ENCODE data around the gene IQCH.
"Not testable (repeated sequence)": the region's sequence is repeated elsewhere in the genome, so short reads cannot be mapped to it uniquely, and the experiment has no call there.

IQCH gene

DNA sequence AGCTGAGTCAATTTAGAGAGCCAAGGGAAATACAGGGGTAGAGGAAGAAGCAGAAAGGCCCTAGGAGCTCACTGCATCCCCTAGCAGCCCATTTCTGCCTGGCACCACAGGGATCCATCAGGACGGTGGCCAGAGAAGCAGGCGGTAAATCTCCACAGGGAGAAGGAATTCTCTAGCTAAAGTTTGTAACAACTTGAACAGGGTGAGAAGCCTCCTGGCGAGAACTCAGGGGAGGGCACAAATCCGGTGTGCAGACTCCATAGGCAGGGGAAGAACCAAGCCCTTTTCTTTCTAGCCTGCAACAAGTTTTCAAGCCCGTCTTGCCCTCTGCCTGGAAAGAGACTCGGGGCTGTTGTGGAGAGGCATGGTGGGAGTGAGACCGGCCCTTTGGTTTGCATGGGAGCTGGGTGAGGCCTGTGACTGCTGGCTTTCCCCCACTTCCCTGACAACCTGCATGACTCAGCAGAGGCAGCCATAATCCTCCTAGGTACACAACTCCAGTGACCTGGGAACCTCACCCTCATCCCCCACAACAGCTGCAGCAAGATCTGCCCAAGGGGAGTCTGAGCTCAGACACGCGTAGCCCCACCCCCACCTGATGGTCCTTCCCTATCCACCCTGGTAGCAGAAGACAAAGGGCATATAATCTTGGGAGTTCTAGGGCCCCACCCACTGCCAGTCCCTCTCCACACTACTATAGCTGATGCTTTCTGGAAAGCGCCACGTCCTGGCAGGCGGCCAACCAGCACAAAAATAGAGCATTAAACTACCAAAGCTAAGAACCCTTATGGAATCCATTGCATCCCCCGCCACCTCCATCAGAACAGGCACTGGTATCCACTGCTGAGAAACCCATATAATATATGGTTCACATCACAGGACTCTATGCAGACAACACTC is 182.0 kb downstream of the IQCH start:
- H3K4me3 ChIP-seq (ENCODE audit: low read depth, low read length); H3K27ac ChIP-seq (ENCODE audit: low read depth, low read length); H3K4me1 ChIP-seq (ENCODE audit: control insufficient read depth, insufficient read depth, low read length, unreplicated experiment); H3K27me3 ChIP-seq (ENCODE audit: insufficient read depth, low read length); H3K36me3 ChIP-seq (ENCODE audit: insufficient read depth, low read length); H3K79me2 ChIP-seq (ENCODE audit: control insufficient read depth, insufficient read depth, low read length, unreplicated experiment); H2AFZ ChIP-seq (ENCODE audit: low read length, unreplicated experiment): not testable (repeated sequence)

- no peaks in the 10 kb centered on the region for H3K79me2 ChIP-seq (ENCODE audit: control insufficient read depth, insufficient read depth, low read length, unreplicated experiment)
- H3K36me3 ChIP-seq (ENCODE audit: insufficient read depth, low read length), result no peaks in the 10 kb centered on the region
- no peaks in the 10 kb centered on the region for H3K27me3 ChIP-seq (ENCODE audit: insufficient read depth, low read length)
- no peak overlapping the region for H3K27ac ChIP-seq (ENCODE audit: low read depth, low read length)
- H3K4me1 ChIP-seq (ENCODE audit: control insufficient read depth, insufficient read depth, low read length, unreplicated experiment), result no peaks in the 10 kb centered on the region
- no peak overlapping the region for H2AFZ ChIP-seq (ENCODE audit: low read length, unreplicated experiment)
- no peak overlapping the region for H3K4me3 ChIP-seq (ENCODE audit: low read depth, low read length)
Observed at GRCh38 chr15:67444100-67444499, 189.5 kb downstream of the IQCH start.

- no peaks in the 10 kb centered on the region for H3K36me3 ChIP-seq (ENCODE audit: insufficient read depth, low read length)
- no peak overlapping the region for H3K4me3 ChIP-seq (ENCODE audit: low read depth, low read length)
- no peaks in the 10 kb centered on the region for H3K4me1 ChIP-seq (ENCODE audit: control insufficient read depth, insufficient read depth, low read length, unreplicated experiment)
- H3K27me3 ChIP-seq (ENCODE audit: insufficient read depth, low read length), result no peaks in the 10 kb centered on the region
- H2AFZ ChIP-seq (ENCODE audit: low read length, unreplicated experiment), result no peak overlapping the region
- no peak overlapping the region for H3K27ac ChIP-seq (ENCODE audit: low read depth, low read length)
- H3K79me2 ChIP-seq (ENCODE audit: control insufficient read depth, insufficient read depth, low read length, unreplicated experiment), result no peaks in the 10 kb centered on the region
Observed at GRCh38 chr15:67446449-67446848, 191.9 kb downstream of the IQCH start.

- H3K27me3 ChIP-seq (ENCODE audit: insufficient read depth, low read length); H3K4me1 ChIP-seq (ENCODE audit: control insufficient read depth, insufficient read depth, low read length, unreplicated experiment); H3K4me3 ChIP-seq (ENCODE audit: low read depth, low read length); H3K27ac ChIP-seq (ENCODE audit: low read depth, low read length); H3K36me3 ChIP-seq (ENCODE audit: insufficient read depth, low read length); H2AFZ ChIP-seq (ENCODE audit: low read length, unreplicated experiment); H3K79me2 ChIP-seq (ENCODE audit: control insufficient read depth, insufficient read depth, low read length, unreplicated experiment): not testable (repeated sequence)
Observed at GRCh38 chr15:67448372-67448771, 193.8 kb downstream of the IQCH start.

GRCh38 chr15:67453703-67454102 is 199.1 kb downstream of the IQCH start:
- H3K27ac ChIP-seq (ENCODE audit: low read depth, low read length); H3K4me1 ChIP-seq (ENCODE audit: control insufficient read depth, insufficient read depth, low read length, unreplicated experiment); H3K27me3 ChIP-seq (ENCODE audit: insufficient read depth, low read length); H3K79me2 ChIP-seq (ENCODE audit: control insufficient read depth, insufficient read depth, low read length, unreplicated experiment); H3K4me3 ChIP-seq (ENCODE audit: low read depth, low read length); H2AFZ ChIP-seq (ENCODE audit: low read length, unreplicated experiment); H3K36me3 ChIP-seq (ENCODE audit: insufficient read depth, low read length): not testable (repeated sequence)

GRCh38 chr15:67456677-67457529 is 202.3 kb downstream of the IQCH start:
- Histone ChIP-seq H3K36me3 (ENCODE audit: insufficient read depth, low read length) (no peaks in the 10 kb centered on the region), H3K27ac (ENCODE audit: low read depth, low read length) (no peak overlapping the region), H3K79me2 (ENCODE audit: control insufficient read depth, insufficient read depth, low read length, unreplicated experiment) (no peaks in the 10 kb centered on the region), H3K27me3 (ENCODE audit: insufficient read depth, low read length) (no peaks in the 10 kb centered on the region), H3K4me3 (ENCODE audit: low read depth, low read length) (no peak overlapping the region), H3K4me1 (ENCODE audit: control insufficient read depth, insufficient read depth, low read length, unreplicated experiment) (no peaks in the 10 kb centered on the region), H2AFZ (ENCODE audit: low read length, unreplicated experiment) (no peak overlapping the region)

- Histone ChIP-seq H3K4me1 (ENCODE audit: control insufficient read depth, insufficient read depth, low read length, unreplicated experiment) (no peaks in the 10 kb centered on the region), H2AFZ (ENCODE audit: low read length, unreplicated experiment) (no peak overlapping the region), H3K4me3 (ENCODE audit: low read depth, low read length) (no peak overlapping the region), H3K36me3 (ENCODE audit: insufficient read depth, low read length) (no peaks in the 10 kb centered on the region), H3K79me2 (ENCODE audit: control insufficient read depth, insufficient read depth, low read length, unreplicated experiment) (no peaks in the 10 kb centered on the region), H3K27ac (ENCODE audit: low read depth, low read length) (no peak overlapping the region), H3K27me3 (ENCODE audit: insufficient read depth, low read length) (no peaks in the 10 kb centered on the region)
Observed at GRCh38 chr15:67458331-67459029, 203.9 kb downstream of the IQCH start.

- Histone ChIP-seq H3K4me1 (ENCODE audit: control insufficient read depth, insufficient read depth, low read length, unreplicated experiment) (no peaks in the 10 kb centered on the region), H3K27me3 (ENCODE audit: insufficient read depth, low read length) (no peaks in the 10 kb centered on the region), H3K79me2 (ENCODE audit: control insufficient read depth, insufficient read depth, low read length, unreplicated experiment) (no peaks in the 10 kb centered on the region), H3K27ac (ENCODE audit: low read depth, low read length) (no peak overlapping the region), H3K4me3 (ENCODE audit: low read depth, low read length) (no peak overlapping the region), H3K36me3 (ENCODE audit: insufficient read depth, low read length) (no peaks in the 10 kb centered on the region), H2AFZ (ENCODE audit: low read length, unreplicated experiment) (no peak overlapping the region)
Observed at GRCh38 chr15:67460521-67460920, 205.9 kb downstream of the IQCH start.

GRCh38 chr15:67461735-67462134 is 207.1 kb downstream of the IQCH start:
- H3K27ac ChIP-seq (ENCODE audit: low read depth, low read length), result no peak overlapping the region
- H2AFZ ChIP-seq (ENCODE audit: low read length, unreplicated experiment), result no peak overlapping the region
- H3K4me1 ChIP-seq (ENCODE audit: control insufficient read depth, insufficient read depth, low read length, unreplicated experiment), result no peaks in the 10 kb centered on the region
- no peak overlapping the region for H3K4me3 ChIP-seq (ENCODE audit: low read depth, low read length)
- no peaks in the 10 kb centered on the region for H3K27me3 ChIP-seq (ENCODE audit: insufficient read depth, low read length)
- no peaks in the 10 kb centered on the region for H3K36me3 ChIP-seq (ENCODE audit: insufficient read depth, low read length)
- H3K79me2 ChIP-seq (ENCODE audit: control insufficient read depth, insufficient read depth, low read length, unreplicated experiment), result no peaks in the 10 kb centered on the region

DNA sequence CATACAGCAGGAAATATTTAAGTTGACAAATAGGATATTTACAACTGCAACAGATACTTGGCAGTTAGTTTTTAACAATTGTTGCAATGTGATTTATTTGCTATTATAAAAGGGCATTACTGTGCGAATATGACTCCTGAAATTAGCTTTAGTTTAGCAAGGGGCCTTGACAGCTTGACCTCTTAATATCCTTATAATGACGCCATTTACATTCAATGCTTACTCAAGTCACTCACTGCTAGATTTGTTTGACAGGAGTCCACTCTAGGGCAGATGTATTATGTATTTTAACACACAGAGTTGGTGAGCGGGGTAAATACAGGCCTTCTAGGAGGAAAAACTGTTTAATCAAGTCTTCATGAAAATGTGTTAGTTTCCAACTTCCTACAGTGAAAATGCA is 208.3 kb downstream of the IQCH start:
- H2AFZ ChIP-seq (ENCODE audit: low read length, unreplicated experiment), result no peak overlapping the region
- H3K27me3 ChIP-seq (ENCODE audit: insufficient read depth, low read length), result no peaks in the 10 kb centered on the region
- no peaks in the 10 kb centered on the region for H3K4me1 ChIP-seq (ENCODE audit: control insufficient read depth, insufficient read depth, low read length, unreplicated experiment)
- no peaks in the 10 kb centered on the region for H3K79me2 ChIP-seq (ENCODE audit: control insufficient read depth, insufficient read depth, low read length, unreplicated experiment)
- no peak overlapping the region for H3K27ac ChIP-seq (ENCODE audit: low read depth, low read length)
- no peak overlapping the region for H3K4me3 ChIP-seq (ENCODE audit: low read depth, low read length)
- no peaks in the 10 kb centered on the region for H3K36me3 ChIP-seq (ENCODE audit: insufficient read depth, low read length)
